OCI-LY3 (cell line): Measurements from ENCODE around the gene FUT4.

Source experiments
- EZH2phosphoT487 ChIP-seq: fragments of 200-600 bp; shearing (Covaris generic); IDR thresholded peaks from 2 replicates; pipeline ENCODE4 v1.6.1; 2018; ENCODE audit warnings: antibody characterized with exemption, mixed run types, low read depth
- TF ChIP-seq, protein P1 (sequence below): fragments of 200-600, 300-600 bp; sonication (generic); IDR thresholded peaks from 2 replicates; pipeline ENCODE4 v1.5.1; 2014; ENCODE audit warnings: antibody characterized with exemption, low read length, low read depth

GRCh38 chr11:94545264-94546161 lies 1.8 kb downstream of the FUT4 start:
- TF ChIP-seq, protein P1, sequence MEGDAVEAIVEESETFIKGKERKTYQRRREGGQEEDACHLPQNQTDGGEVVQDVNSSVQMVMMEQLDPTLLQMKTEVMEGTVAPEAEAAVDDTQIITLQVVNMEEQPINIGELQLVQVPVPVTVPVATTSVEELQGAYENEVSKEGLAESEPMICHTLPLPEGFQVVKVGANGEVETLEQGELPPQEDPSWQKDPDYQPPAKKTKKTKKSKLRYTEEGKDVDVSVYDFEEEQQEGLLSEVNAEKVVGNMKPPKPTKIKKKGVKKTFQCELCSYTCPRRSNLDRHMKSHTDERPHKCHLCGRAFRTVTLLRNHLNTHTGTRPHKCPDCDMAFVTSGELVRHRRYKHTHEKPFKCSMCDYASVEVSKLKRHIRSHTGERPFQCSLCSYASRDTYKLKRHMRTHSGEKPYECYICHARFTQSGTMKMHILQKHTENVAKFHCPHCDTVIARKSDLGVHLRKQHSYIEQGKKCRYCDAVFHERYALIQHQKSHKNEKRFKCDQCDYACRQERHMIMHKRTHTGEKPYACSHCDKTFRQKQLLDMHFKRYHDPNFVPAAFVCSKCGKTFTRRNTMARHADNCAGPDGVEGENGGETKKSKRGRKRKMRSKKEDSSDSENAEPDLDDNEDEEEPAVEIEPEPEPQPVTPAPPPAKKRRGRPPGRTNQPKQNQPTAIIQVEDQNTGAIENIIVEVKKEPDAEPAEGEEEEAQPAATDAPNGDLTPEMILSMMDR, result no peak
- no peak for TF ChIP-seq EZH2phosphoT487
